Endothelial cell of umbilical vein (primary cell): ENCODE data around the gene GBE1. TPM values are rescaled to one million over a fixed set of nuclear protein-coding genes. Genes with fewer than 3 reads are reported as not detected.

Experiments used
- BruUV-seq: library from RNA; stranded (reverse); fragments of 400-500 nt; replicated peaks from 2 replicates; lab custom pipeline; 2021; lab: Mats Ljungman, UMichigan
- CTCF ChIA-PET: fragments of 300-600, 350-600 bp; sonication (Branson Sonifier 250); formaldehyde crosslinking; loops from one replicate; lab custom pipeline; 2021; ENCODE audit warnings: antibody characterized with exemption, inconsistent platforms; lab: Charles Lee
- POLR2A ChIA-PET: fragments of 300-600, 350-600 bp; sonication (Branson Sonifier 250); formaldehyde crosslinking; loops from one replicate; lab custom pipeline; 2021; ENCODE audit warnings: antibody characterized with exemption, inconsistent platforms; lab: Charles Lee
- DNase-seq: peaks from one replicate; pipeline ENCODE4 v3.0.0-alpha.2; 2011; ENCODE audit warnings: low read depth, low spot score
- FAIRE-seq: peaks from 2 replicates; lab custom pipeline; 2011; peaks lifted over from hg19 to GRCh38; lab: Jason Lieb, UNC
- H2AFZ ChIP-seq: 2 replicates; pipeline ENCODE4 v1.6.0; 2012; ENCODE audit warnings: low read depth, low read length, control low read depth, inconsistent platforms
- H3K27ac ChIP-seq: 2 replicates; pipeline ENCODE4 v1.5.1; 2011; ENCODE audit warnings: low read depth, mild to moderate bottlenecking, control low read depth, low read length, moderate library complexity; ENCODE audit not compliant: insufficient read depth
- H3K27me3 ChIP-seq, 2 experiments: 2 replicates each; pipeline versions ENCODE4 v1.6.0 to v1.6.1; 2011; ENCODE audit warnings: low read length in 2 of 2, mixed read lengths in 1 of 2; ENCODE audit not compliant: control insufficient read depth in 2 of 2, insufficient read depth in 2 of 2
- H3K36me3 ChIP-seq, 2 experiments: 2 replicates in 1 of 2; 3 replicates in 1 of 2; pipeline ENCODE4 v1.5.1; 2011; ENCODE audit warnings: low read length in 2 of 2, mild to moderate bottlenecking in 1 of 2, moderate library complexity in 1 of 2; ENCODE audit not compliant: control insufficient read depth in 2 of 2, insufficient read depth in 2 of 2; ENCODE audit errors: extremely low read depth in 1 of 2
- H3K4me1 ChIP-seq: 3 replicates; pipeline ENCODE4 v1.5.1; 2011; ENCODE audit warnings: mild to moderate bottlenecking, low read length; ENCODE audit not compliant: control insufficient read depth, insufficient read depth; ENCODE audit errors: extremely low read depth
- H3K4me2 ChIP-seq: 2 replicates; pipeline ENCODE4 v1.6.1; 2011; ENCODE audit warnings: low read length, control low read depth, mixed read lengths; ENCODE audit not compliant: insufficient read depth
- H3K4me3 ChIP-seq, 3 experiments: fragments of 200-600 bp in 1 of 3; sonication (generic), shearing (Covaris generic) in 1 of 3; replicated peaks in 1 of 3; 2 replicates each; pipeline ENCODE4 v1.5.1; 2011 to 2016; ENCODE audit warnings: control low read depth in 3 of 3, low read length in 3 of 3, mild to moderate bottlenecking in 2 of 3, inconsistent platforms in 1 of 3, low read depth in 1 of 3, moderate library complexity in 1 of 3; ENCODE audit not compliant: insufficient read depth in 1 of 3
- H3K79me2 ChIP-seq: 2 replicates; pipeline ENCODE4 v1.6.0; 2012; ENCODE audit warnings: low read length, inconsistent platforms; ENCODE audit not compliant: control insufficient read depth, insufficient read depth
- H3K9ac ChIP-seq: replicated peaks from 2 replicates; pipeline ENCODE3; 2011; ENCODE audit warnings: low read length, control low read depth; ENCODE audit not compliant: insufficient read depth; ENCODE audit errors: extremely low read depth
- H3K9me1 ChIP-seq: replicated peaks from 3 replicates; pipeline ENCODE4 v1.6.0; 2011; ENCODE audit warnings: mild to moderate bottlenecking, low read length; ENCODE audit not compliant: control insufficient read depth, insufficient read depth; ENCODE audit errors: extremely low read depth
- H3K9me3 ChIP-seq: replicated peaks from 2 replicates; pipeline ENCODE4 v1.5.1; 2012; ENCODE audit warnings: low read length, inconsistent platforms; ENCODE audit not compliant: control insufficient read depth, insufficient read depth
- H4K20me1 ChIP-seq: replicated peaks from 2 replicates; pipeline ENCODE3; 2011; ENCODE audit warnings: mild to moderate bottlenecking, low read length; ENCODE audit not compliant: control insufficient read depth, insufficient read depth; ENCODE audit errors: extremely low read depth
- CTCF ChIP-seq, 2 donors: IDR thresholded peaks; 1 replicate in 1 of 2; 2 replicates in 1 of 2; pipeline ENCODE4 v1.5.1; 2011; ENCODE audit warnings: low read length in 2 of 2, mild to moderate bottlenecking in 2 of 2, moderate library complexity in 2 of 2, control low read depth in 1 of 2, inconsistent platforms in 1 of 2, low read depth in 1 of 2; ENCODE audit not compliant: insufficient read depth in 1 of 2; ENCODE audit errors: extremely low read depth in 1 of 2
- EZH2 ChIP-seq: IDR thresholded peaks from 2 replicates; pipeline ENCODE4 v1.6.1; 2012; ENCODE audit warnings: borderline replicate concordance, low read depth, mild to moderate bottlenecking, moderate library complexity, low read length, inconsistent platforms; ENCODE audit not compliant: severe bottlenecking
- FOS ChIP-seq: IDR thresholded peaks from 2 replicates; pipeline ENCODE4 v1.6.1; 2011; ENCODE audit warnings: mild to moderate bottlenecking, low read length, moderate library complexity, borderline replicate concordance; ENCODE audit not compliant: insufficient read depth
- GATA2 ChIP-seq: IDR thresholded peaks from 2 replicates; pipeline ENCODE4 v1.7.0; 2011; ENCODE audit warnings: low read depth, mild to moderate bottlenecking, moderate library complexity, mixed read lengths, low read length; ENCODE audit not compliant: insufficient read length, insufficient read depth
- JUN ChIP-seq: IDR thresholded peaks from 2 replicates; pipeline ENCODE4 v1.6.1; 2011; ENCODE audit warnings: borderline replicate concordance, low read depth; ENCODE audit not compliant: insufficient read length, insufficient read depth
- MYC ChIP-seq: IDR thresholded peaks from one replicate; pipeline ENCODE4 v1.6.1; 2011; ENCODE audit warnings: mild to moderate bottlenecking, low read depth, low read length
- POLR2A ChIP-seq: IDR thresholded peaks from 2 replicates; pipeline ENCODE4 v1.6.1; 2012; ENCODE audit warnings: low read depth, mild to moderate bottlenecking, control low read depth, low read length
- POLR2AphosphoS5 ChIP-seq: IDR thresholded peaks from 2 replicates; pipeline ENCODE4 v1.6.1; 2012; ENCODE audit warnings: low read depth, mild to moderate bottlenecking, control low read depth, low read length, moderate library complexity; ENCODE audit not compliant: insufficient read depth
- dilution Hi-C: fragments of 300-500 bp; cut with MboI; formaldehyde crosslinking; loops from one replicate; pipeline ENCODE4 v1.15.0; 2019; ENCODE audit warnings: low sequenced_read_pairs; ENCODE audit not compliant: extremely low pct_ligation_motif_present
- intact Hi-C: fragments of 100-400 bp; cut with micrococcal nuclease; formaldehyde crosslinking; loops from one replicate; pipeline ENCODE4 v1.10.0; 2022
- polyA plus RNA-seq, 4 experiments: library from polyadenylated mRNA; depleted of rRNA in 3 of 4; stranded (reverse) in 3 of 4; unstranded in 1 of 4; fragments of >200 nt; gene quantifications; 2 replicates each; pipeline versions ENCODE4 v1.2.1 to v1.2.3, GENCODE V29; 2011 to 2012; ENCODE audit warnings: missing spikeins in 1 of 4
- total RNA-seq: library from RNA; stranded (reverse); gene quantifications from 2 replicates; pipeline ENCODE4 v1.2.3, GENCODE V29; 2021
- TF ChIP-seq, protein P1 (sequence below): IDR thresholded peaks from 2 replicates; pipeline ENCODE4 v1.6.1; 2011; ENCODE audit not compliant: insufficient read depth, insufficient read length

GBE1 gene
- total and polyA plus RNA-seq, 2 donors (not counting 3 experiments of a cell fraction or from before 2014, with no cell fraction given) = 35.9 to 110 TPM

GRCh38 chr3:81549388-81549787, 212.1 kb downstream of the GBE1 start:
- TF ChIP-seq MYC (no peak), POLR2A (no peak), EZH2 (no peak), GATA2 (no peak), JUN (no peak), POLR2AphosphoS5 (no peak), FOS (no peak), CTCF (IDR thresholded peaks at IDR 0.05; ENCODE audit: extremely low read depth in 1 of 2, insufficient read depth in 1 of 2, low read depth in 1 of 2, low read length in 2 of 2) (no peak)
- TF ChIP-seq, protein P1, sequence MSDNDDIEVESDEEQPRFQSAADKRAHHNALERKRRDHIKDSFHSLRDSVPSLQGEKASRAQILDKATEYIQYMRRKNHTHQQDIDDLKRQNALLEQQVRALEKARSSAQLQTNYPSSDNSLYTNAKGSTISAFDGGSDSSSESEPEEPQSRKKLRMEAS = no peak
- dilution Hi-C loops (no loop called here), intact Hi-C loops (no loop called here)
- Histone ChIP-seq H3K4me1 (no peaks in the 10 kb centered on the region), H3K4me3 (no peak overlapping the region), H4K20me1 (no peaks in the 10 kb centered on the region), H3K27me3 (no peaks in the 10 kb centered on the region), H3K4me2 (no peak overlapping the region), H3K79me2 (no peaks in the 10 kb centered on the region), H3K9ac (no peak overlapping the region), H3K36me3 (peaks cover 0 to 3% of the 10 kb centered on the region in 2 experiments), H3K9me3 (no peaks in the 10 kb centered on the region), H2AFZ (no peak overlapping the region), H3K9me1 (no peaks in the 10 kb centered on the region), H3K27ac (no peak overlapping the region)
- ChIA-PET CTCF (no interaction called here), POLR2A (no interaction called here)
- FAIRE-seq (no peak), DNase-seq (no peak)
- BruUV-seq = no TSS peak
